Midbrain (tissue), 1 donor: ENCODE results near the gene TLE3.

Experiments
- DNase-seq: peaks from one replicate; lab custom pipeline; 2025; lab: John Stamatoyannopoulos, UW

The TLE3 gene

GRCh38 chr15:70098461-70099166, 897 bp upstream of the TLE3 start:
- peak; percentile 57 for DNase-seq

GRCh38 chr15:70098153-70098460, 390 bp upstream of the TLE3 start:
- no peak for DNase-seq

GRCh38 chr15:70097063-70097320, 725 bp downstream of the TLE3 start:
- no peak for DNase-seq

GRCh38 chr15:70096215-70097062, 1.3 kb downstream of the TLE3 start:
- DNase-seq, result peak; percentile 20

GRCh38 chr15:70095408-70096214, 2.1 kb downstream of the TLE3 start:
- peak; percentile 16 for DNase-seq

GRCh38 chr15:70094690-70095311, 2.9 kb downstream of the TLE3 start:
- DNase-seq, result peak; percentile 19

- DNase-seq, result peak; percentile 18
Measured at GRCh38 chr15:70093481-70094319, 4.0 kb downstream of the TLE3 start.

- DNase-seq, result no peak
Measured at GRCh38 chr15:70093070-70093469, 4.6 kb downstream of the TLE3 start.

GRCh38 chr15:70092464-70093027, 5.2 kb downstream of the TLE3 start:
- DNase-seq, result no peak

- DNase-seq, result peak; percentile 13
Measured at GRCh38 chr15:70091726-70092463, 5.8 kb downstream of the TLE3 start.

- DNase-seq, result no peak
Measured at GRCh38 chr15:70090436-70091296, 7.1 kb downstream of the TLE3 start.

GRCh38 chr15:70089692-70089971, 8.1 kb downstream of the TLE3 start:
- no peak for DNase-seq

GRCh38 chr15:70088887-70089691, 8.6 kb downstream of the TLE3 start:
- DNase-seq, result no peak

- no peak for DNase-seq
Measured at GRCh38 chr15:70088455-70088854, 9.3 kb downstream of the TLE3 start.

- no peak for DNase-seq
Measured at GRCh38 chr15:70087708-70088352, 9.9 kb downstream of the TLE3 start.

- peak; percentile 33 for DNase-seq
Measured at GRCh38 chr15:70086636-70087035, 11.1 kb downstream of the TLE3 start.

- no peak for DNase-seq
Measured at GRCh38 chr15:70084461-70084860, 13.3 kb downstream of the TLE3 start.

- DNase-seq, result no peak
Measured at GRCh38 chr15:70083946-70084345, 13.8 kb downstream of the TLE3 start.
